Caco-2 (cell line): Measurements from ENCODE around the gene SH3GLB2. TPM values are rescaled to one million over a fixed set of nuclear protein-coding genes. Genes with fewer than 3 reads are reported as not detected.
A peak's percentile ranks its signal among the peaks of the same experiment; 100 is the strongest.

Source experiments
- BruUV-seq: library from RNA; stranded (reverse); fragments of 400-500 nt; replicated peaks from 2 replicates; lab custom pipeline; 2021; lab: Mats Ljungman, UMichigan
- CTCF ChIA-PET: fragments of 300-600 bp; sonication (Branson Sonifier 250); formaldehyde crosslinking; loops from one replicate; lab custom pipeline; 2022; ENCODE audit warnings: antibody characterized with exemption; lab: Charles Lee
- POLR2A ChIA-PET: fragments of 300-600 bp; sonication (Branson Sonifier 250); formaldehyde crosslinking; loops from one replicate; lab custom pipeline; 2022; ENCODE audit warnings: antibody characterized with exemption; lab: Charles Lee
- DNase-seq, 2 experiments: peaks; one replicate each; pipeline versions ENCODE4 v3.0.0 to v3.0.0-alpha.2; 2020 to 2022
- H3K27me3 ChIP-seq: replicated peaks from 2 replicates; pipeline ENCODE4 v1.6.0; 2011; ENCODE audit warnings: low read length; ENCODE audit not compliant: control insufficient read depth, insufficient read depth
- H3K36me3 ChIP-seq: 2 replicates; pipeline ENCODE4 v1.5.1; 2011; ENCODE audit warnings: low read length; ENCODE audit not compliant: control insufficient read depth, insufficient read depth
- H3K4me1 ChIP-seq: fragments of 250-450 bp; sonication (Bioruptor Pico); 2 replicates; pipeline ENCODE4 v1.5.1; 2020; ENCODE audit warnings: mild to moderate bottlenecking
- H3K4me3 ChIP-seq: 2 replicates; pipeline ENCODE4 v1.5.1; 2011; ENCODE audit warnings: low read depth, mild to moderate bottlenecking, control low read depth, low read length
- H3K9me3 ChIP-seq: fragments of 250-450 bp; sonication (Bioruptor Pico); 2 replicates; pipeline ENCODE4 v1.5.1; 2020; ENCODE audit warnings: mild to moderate bottlenecking, moderate library complexity
- H3K27ac Mint-ChIP-seq: one replicate; pipeline ENCODE4 v1.8.0; 2022; ENCODE audit warnings: mixed read lengths; ENCODE audit not compliant: unreplicated experiment
- H3K27me3 Mint-ChIP-seq: one replicate; pipeline ENCODE4 v1.8.0; 2022; ENCODE audit warnings: mixed read lengths; ENCODE audit not compliant: insufficient read depth, unreplicated experiment
- H3K36me3 Mint-ChIP-seq: one replicate; pipeline ENCODE4 v1.8.0; 2022; ENCODE audit warnings: mild to moderate bottlenecking, mixed read lengths; ENCODE audit not compliant: insufficient read depth, unreplicated experiment
- H3K4me1 Mint-ChIP-seq: one replicate; pipeline ENCODE4 v1.8.0; 2022; ENCODE audit warnings: low read depth, mixed read lengths; ENCODE audit not compliant: unreplicated experiment
- H3K4me3 Mint-ChIP-seq: one replicate; pipeline ENCODE4 v1.8.0; 2022; ENCODE audit warnings: mild to moderate bottlenecking, moderate library complexity, mixed read lengths; ENCODE audit not compliant: unreplicated experiment
- H3K9me3 Mint-ChIP-seq: one replicate; pipeline ENCODE4 v1.8.0; 2022; ENCODE audit warnings: mixed read lengths; ENCODE audit not compliant: unreplicated experiment
- intact Hi-C: fragments of 100-400 bp; cut with micrococcal nuclease; formaldehyde crosslinking; loops from one replicate; pipeline ENCODE4 v1.10.0; 2022; ENCODE audit not compliant: unreplicated experiment
- total RNA-seq: library from RNA; stranded (reverse); gene quantifications from 2 replicates; pipeline ENCODE4 v1.2.3, GENCODE V29; 2022
- TF ChIP-seq, protein P1 (sequence below), 2 experiments: fragments of 200-600 bp in 1 of 2; IDR thresholded peaks; 1 replicate in 1 of 2; 2 replicates in 1 of 2; pipeline versions ENCODE4 v1.5.1 to v1.8.0; 2011 to 2022; ENCODE audit warnings: antibody characterized with exemption in 1 of 2, control low read depth in 1 of 2, inconsistent platforms in 1 of 2, low read depth in 1 of 2, low read length in 1 of 2, mild to moderate bottlenecking in 1 of 2, moderate library complexity in 1 of 2; ENCODE audit not compliant: insufficient read depth in 1 of 2, severe bottlenecking in 1 of 2, unreplicated experiment in 1 of 2

The SH3GLB2 gene
- total RNA-seq, 1 experiment from 2014 or later, result 66.7 TPM

DNA sequence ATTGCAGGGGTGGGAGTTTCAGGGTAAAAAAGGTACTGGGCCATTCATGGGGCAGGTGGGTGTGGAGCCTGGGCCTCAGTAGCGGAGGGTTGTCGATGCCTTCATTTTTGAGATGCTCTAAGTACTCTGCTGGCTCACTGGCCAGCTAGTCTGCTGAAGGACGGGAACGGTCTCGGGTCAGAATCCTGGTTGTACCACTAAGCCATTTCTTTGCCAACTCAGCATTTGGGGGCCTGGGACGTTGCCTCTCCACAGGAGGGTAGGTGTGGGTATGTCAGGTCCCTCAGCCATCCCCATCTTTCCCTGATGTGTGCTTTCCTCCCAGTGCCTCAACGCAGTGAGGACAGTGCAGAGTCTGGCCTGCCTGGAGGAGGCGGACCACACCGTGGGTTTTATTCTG is 25.1 kb downstream of the SH3GLB2 start:
- no peaks in the 10 kb centered on the region for H3K4me1 Mint-ChIP-seq
- H3K9me3 Mint-ChIP-seq, result no peaks in the 10 kb centered on the region
- POLR2A ChIA-PET, result no interaction called here
- no peak for DNase-seq
- no peaks in the 10 kb centered on the region for H3K27me3 Mint-ChIP-seq
- no peaks in the 10 kb centered on the region for H3K4me1 ChIP-seq
- no peaks in the 10 kb centered on the region for H3K9me3 ChIP-seq
- H3K36me3 ChIP-seq, result peaks cover 7% of the 10 kb centered on the region
- no peaks in the 10 kb centered on the region for H3K27me3 ChIP-seq
- H3K27ac Mint-ChIP-seq, result peak overlapping the region; percentile 39
- TF ChIP-seq, protein P1, sequence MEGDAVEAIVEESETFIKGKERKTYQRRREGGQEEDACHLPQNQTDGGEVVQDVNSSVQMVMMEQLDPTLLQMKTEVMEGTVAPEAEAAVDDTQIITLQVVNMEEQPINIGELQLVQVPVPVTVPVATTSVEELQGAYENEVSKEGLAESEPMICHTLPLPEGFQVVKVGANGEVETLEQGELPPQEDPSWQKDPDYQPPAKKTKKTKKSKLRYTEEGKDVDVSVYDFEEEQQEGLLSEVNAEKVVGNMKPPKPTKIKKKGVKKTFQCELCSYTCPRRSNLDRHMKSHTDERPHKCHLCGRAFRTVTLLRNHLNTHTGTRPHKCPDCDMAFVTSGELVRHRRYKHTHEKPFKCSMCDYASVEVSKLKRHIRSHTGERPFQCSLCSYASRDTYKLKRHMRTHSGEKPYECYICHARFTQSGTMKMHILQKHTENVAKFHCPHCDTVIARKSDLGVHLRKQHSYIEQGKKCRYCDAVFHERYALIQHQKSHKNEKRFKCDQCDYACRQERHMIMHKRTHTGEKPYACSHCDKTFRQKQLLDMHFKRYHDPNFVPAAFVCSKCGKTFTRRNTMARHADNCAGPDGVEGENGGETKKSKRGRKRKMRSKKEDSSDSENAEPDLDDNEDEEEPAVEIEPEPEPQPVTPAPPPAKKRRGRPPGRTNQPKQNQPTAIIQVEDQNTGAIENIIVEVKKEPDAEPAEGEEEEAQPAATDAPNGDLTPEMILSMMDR (IDR thresholded peaks at IDR 0.05; ENCODE audit: insufficient read depth in 1 of 2, low read depth in 1 of 2, low read length in 1 of 2, severe bottlenecking in 1 of 2, unreplicated experiment in 1 of 2), result no peak
- BruUV-seq, result no TSS peak
- H3K36me3 Mint-ChIP-seq, result peaks cover 90% of the 10 kb centered on the region
- no peak overlapping the region for H3K4me3 Mint-ChIP-seq
- CTCF ChIA-PET, result interaction anchor here (0.7 kb wide), 1 partner anchor 507 kb away, joined by 6 read pairs; no protein-coding TSS in a partner anchor
- no peak overlapping the region for H3K4me3 ChIP-seq
- intact Hi-C loops, result no loop called here

DNA sequence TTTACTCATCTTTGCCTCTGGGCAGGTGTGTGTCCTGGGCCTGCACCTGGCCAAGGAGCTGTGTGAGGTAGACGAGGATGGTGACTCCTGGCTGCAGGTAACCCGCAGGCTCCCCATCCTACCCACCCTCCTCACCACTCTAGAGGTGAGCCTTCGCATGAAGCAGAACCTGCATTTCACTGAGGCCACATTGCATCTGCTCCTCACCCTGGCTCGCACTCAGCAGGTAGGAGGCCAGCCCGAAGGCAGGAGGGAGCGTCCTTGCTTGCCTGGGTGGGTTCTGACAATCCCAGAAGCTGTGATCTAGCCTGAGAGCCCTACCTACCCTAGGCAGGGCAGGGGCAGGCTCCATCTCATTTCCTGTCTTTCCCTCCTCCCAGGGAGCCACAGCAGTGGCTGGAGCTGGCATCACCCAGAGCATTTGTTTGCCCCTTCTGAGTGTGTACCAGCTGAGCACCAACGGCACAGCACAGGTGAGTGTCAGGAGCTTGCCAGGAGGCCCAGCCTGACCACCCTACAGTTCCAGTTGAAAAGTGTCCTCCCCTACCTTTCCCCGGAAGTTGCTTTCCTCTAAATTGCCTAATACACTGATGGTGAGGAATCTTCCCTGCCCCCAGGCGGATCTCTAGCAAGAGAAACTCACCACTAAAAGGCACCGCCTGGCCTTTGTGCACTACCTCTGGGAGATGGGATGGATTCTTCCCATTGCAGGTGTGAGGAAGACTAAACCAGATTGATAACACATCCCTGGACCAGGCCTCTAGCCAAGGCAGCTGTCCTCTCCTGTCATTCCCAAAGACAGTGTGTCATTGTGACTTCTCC is 26.4 kb downstream of the SH3GLB2 start:
- Mint-ChIP-seq H3K27ac (peak overlapping the region; percentile 39), H3K4me1 (no peaks in the 10 kb centered on the region), H3K36me3 (peaks cover 91% of the 10 kb centered on the region), H3K4me3 (no peak overlapping the region), H3K9me3 (no peaks in the 10 kb centered on the region), H3K27me3 (no peaks in the 10 kb centered on the region)
- peaks cover 7% of the 10 kb centered on the region for H3K36me3 ChIP-seq
- POLR2A ChIA-PET, result no interaction called here
- CTCF ChIA-PET, result no interaction called here
- no peaks in the 10 kb centered on the region for H3K9me3 ChIP-seq
- intact Hi-C loops, result no loop called here
- BruUV-seq, result no TSS peak
- H3K4me1 ChIP-seq, result no peaks in the 10 kb centered on the region
- no peak overlapping the region for H3K4me3 ChIP-seq
- TF ChIP-seq, protein P1 (IDR thresholded peaks at IDR 0.05; ENCODE audit: insufficient read depth in 1 of 2, low read depth in 1 of 2, low read length in 1 of 2, severe bottlenecking in 1 of 2, unreplicated experiment in 1 of 2), result no peak
- H3K27me3 ChIP-seq, result no peaks in the 10 kb centered on the region
- DNase-seq, result no peak

DNA sequence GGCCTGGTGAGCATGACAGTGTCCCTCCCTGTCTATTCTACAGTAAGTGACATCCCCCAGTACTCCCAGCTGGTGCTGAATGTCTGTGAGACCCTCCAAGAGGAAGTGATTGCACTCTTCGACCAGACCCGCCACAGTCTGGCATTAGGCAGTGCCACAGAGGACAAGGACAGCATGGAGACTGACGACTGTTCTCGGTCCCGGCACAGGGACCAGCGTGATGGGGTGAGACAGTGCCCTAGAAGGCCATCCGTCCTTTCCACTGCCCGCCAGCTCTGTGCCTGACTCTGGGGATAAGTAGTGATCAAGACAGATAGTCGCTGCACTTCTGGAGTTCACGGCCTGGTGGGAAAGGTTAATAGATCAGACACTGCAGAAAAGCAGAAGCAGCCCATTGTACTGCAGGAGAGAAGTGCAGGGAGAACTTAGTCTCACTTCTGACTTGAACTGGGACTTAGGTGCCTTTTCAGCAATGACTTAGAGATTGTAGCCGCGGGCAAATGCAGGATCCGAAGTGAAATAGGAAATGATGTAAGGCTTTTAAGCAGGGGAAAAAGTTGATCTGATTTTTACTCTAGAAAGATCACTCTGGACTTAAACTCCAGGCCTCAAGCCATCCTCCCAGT is 28.4 kb downstream of the SH3GLB2 start:
- Histone ChIP-seq H3K9me3 (no peaks in the 10 kb centered on the region), H3K36me3 (peaks cover 7% of the 10 kb centered on the region), H3K4me1 (no peaks in the 10 kb centered on the region), H3K27me3 (no peaks in the 10 kb centered on the region), H3K4me3 (no peak overlapping the region)
- H3K4me1 Mint-ChIP-seq, result no peaks in the 10 kb centered on the region
- no peaks in the 10 kb centered on the region for H3K27me3 Mint-ChIP-seq
- no TSS peak for BruUV-seq
- DNase-seq, result no peak
- ChIA-PET CTCF (no interaction called here), POLR2A (no interaction called here)
- H3K27ac Mint-ChIP-seq, result no peak overlapping the region
- no peak overlapping the region for H3K4me3 Mint-ChIP-seq
- H3K36me3 Mint-ChIP-seq, result peaks cover 91% of the 10 kb centered on the region
- no peaks in the 10 kb centered on the region for H3K9me3 Mint-ChIP-seq
- intact Hi-C loops, result no loop called here
- TF ChIP-seq, protein P1 (IDR thresholded peaks at IDR 0.05; ENCODE audit: insufficient read depth in 1 of 2, low read depth in 1 of 2, low read length in 1 of 2, severe bottlenecking in 1 of 2, unreplicated experiment in 1 of 2), result no peak
